ENCODE measurements around the gene BAHCC1.
A peak's percentile ranks its signal among the peaks of the same experiment; 100 is the strongest.

BAHCC1 gene

DNA sequence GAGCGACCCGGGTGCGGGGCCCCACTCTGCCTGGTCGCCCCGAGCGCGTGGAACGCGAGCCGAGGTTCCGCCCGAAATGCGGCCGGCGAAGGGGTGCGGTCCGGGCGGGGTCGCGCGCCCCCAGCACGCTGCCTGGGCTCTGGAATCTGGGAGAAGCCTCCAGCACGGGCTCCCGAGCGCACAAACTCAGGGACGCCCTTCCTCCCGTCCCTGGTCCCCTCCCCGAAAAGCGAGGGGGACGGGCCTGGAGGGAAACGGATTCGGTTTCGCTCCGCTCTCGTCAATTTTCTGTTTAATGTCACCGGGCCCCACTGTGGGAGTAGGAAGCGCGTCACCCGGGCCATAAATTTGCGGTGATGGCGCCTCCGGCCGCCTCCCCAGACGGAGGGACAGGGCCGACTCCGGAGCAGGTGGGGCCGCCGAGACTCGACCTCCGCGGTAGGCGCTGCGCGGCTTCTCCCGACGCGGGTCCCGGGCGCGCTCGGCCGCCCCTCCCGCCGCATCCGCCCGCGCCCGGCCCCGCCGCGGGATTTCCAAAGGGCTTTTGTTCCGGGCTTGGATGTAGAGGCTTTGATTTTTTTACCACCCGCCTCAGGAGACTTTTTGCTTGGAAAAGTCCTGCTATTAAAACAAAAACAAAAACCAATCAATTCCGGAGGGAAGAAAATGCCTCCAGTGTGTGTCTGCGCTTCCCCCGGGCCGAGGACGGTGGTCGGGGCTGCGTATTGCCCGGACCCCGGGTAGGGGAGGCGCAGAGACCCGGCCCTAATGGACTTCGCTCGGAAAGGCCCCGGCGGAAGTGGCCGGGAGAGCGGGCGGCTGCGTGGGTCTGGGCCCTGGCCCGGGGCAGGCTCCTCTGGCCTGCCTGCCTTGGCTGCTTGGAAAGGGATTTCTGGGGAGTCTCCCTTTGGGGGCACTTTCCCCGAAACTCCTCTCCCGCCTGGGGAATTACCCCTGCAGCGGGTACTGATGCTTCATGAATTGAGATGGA, 7.9 kb upstream of the BAHCC1 start (continued):
- TF ChIP-seq, protein P1, sequence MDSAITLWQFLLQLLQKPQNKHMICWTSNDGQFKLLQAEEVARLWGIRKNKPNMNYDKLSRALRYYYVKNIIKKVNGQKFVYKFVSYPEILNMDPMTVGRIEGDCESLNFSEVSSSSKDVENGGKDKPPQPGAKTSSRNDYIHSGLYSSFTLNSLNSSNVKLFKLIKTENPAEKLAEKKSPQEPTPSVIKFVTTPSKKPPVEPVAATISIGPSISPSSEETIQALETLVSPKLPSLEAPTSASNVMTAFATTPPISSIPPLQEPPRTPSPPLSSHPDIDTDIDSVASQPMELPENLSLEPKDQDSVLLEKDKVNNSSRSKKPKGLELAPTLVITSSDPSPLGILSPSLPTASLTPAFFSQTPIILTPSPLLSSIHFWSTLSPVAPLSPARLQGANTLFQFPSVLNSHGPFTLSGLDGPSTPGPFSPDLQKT (IDR thresholded peaks at IDR 0.05; ENCODE audit: borderline replicate concordance, low read depth, low read length), result no peak
- TF ChIP-seq SCRT2 (tag by site-specific recombination; IDR thresholded peaks at IDR 0.05) (no peak), ZBTB17 (tag by site-specific recombination; IDR thresholded peaks at IDR 0.05) (no peak), ZNF624 (tag by site-specific recombination; IDR thresholded peaks at IDR 0.05) (no peak), ZNF521 (tag by site-specific recombination; IDR thresholded peaks at IDR 0.05) (no peak), ZNF146 (tag by site-specific recombination; IDR thresholded peaks at IDR 0.05) (no peak), ZNF2 (tag by site-specific recombination; IDR thresholded peaks at IDR 0.05) (no peak), ZFP3 (tag by site-specific recombination; IDR thresholded peaks at IDR 0.05; ENCODE audit: low read depth) (no peak), ZNF311 (tag by site-specific recombination; IDR thresholded peaks at IDR 0.05; ENCODE audit: borderline replicate concordance) (no peak), ZNF112 (tag by site-specific recombination; IDR thresholded peaks at IDR 0.05) (no peak), HOXC10 (CRISPR knock-in tag; IDR thresholded peaks at IDR 0.05) (no peak), ZNF785 (tag by site-specific recombination; IDR thresholded peaks at IDR 0.05) (no peak), ZFHX2 (tag by site-specific recombination; conservative IDR thresholded peaks at IDR 0.05) (peak; percentile 83), SETDB1 (IDR thresholded peaks at IDR 0.05; ENCODE audit: insufficient read length, low read length) (no peak), HOXD13 (CRISPR knock-in tag; IDR thresholded peaks at IDR 0.05; ENCODE audit: borderline replicate concordance) (no peak), ZNF658 (tag by site-specific recombination; IDR thresholded peaks at IDR 0.05) (no peak), ZNF571 (tag by site-specific recombination; IDR thresholded peaks at IDR 0.05) (no peak), ZNF837 (tag by site-specific recombination; IDR thresholded peaks at IDR 0.05) (no peak), GFI1B (tag by site-specific recombination; IDR thresholded peaks at IDR 0.05) (no peak), ZNF16 (tag by site-specific recombination; IDR thresholded peaks at IDR 0.05; ENCODE audit: low read depth) (no peak), GLI2 (tag by site-specific recombination; IDR thresholded peaks at IDR 0.05; ENCODE audit: borderline replicate concordance, low read depth) (no peak), MEIS1 (CRISPR knock-in tag; IDR thresholded peaks at IDR 0.05; ENCODE audit: borderline replicate concordance) (no peak), ZNF335 (tag by site-specific recombination; conservative IDR thresholded peaks at IDR 0.05) (peak; percentile 44), ZNF426 (tag by site-specific recombination; IDR thresholded peaks at IDR 0.05) (no peak), ZNF114 (tag by site-specific recombination; IDR thresholded peaks at IDR 0.05) (no peak)
- TF ChIP-seq, protein P2, sequence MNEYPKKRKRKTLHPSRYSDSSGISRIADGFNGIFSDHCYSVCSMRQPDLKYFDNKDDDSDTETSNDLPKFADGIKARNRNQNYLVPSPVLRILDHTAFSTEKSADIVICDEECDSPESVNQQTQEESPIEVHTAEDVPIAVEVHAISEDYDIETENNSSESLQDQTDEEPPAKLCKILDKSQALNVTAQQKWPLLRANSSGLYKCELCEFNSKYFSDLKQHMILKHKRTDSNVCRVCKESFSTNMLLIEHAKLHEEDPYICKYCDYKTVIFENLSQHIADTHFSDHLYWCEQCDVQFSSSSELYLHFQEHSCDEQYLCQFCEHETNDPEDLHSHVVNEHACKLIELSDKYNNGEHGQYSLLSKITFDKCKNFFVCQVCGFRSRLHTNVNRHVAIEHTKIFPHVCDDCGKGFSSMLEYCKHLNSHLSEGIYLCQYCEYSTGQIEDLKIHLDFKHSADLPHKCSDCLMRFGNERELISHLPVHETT (tag by site-specific recombination; IDR thresholded peaks at IDR 0.05), result no peak
- TF ChIP-seq, protein P3, sequence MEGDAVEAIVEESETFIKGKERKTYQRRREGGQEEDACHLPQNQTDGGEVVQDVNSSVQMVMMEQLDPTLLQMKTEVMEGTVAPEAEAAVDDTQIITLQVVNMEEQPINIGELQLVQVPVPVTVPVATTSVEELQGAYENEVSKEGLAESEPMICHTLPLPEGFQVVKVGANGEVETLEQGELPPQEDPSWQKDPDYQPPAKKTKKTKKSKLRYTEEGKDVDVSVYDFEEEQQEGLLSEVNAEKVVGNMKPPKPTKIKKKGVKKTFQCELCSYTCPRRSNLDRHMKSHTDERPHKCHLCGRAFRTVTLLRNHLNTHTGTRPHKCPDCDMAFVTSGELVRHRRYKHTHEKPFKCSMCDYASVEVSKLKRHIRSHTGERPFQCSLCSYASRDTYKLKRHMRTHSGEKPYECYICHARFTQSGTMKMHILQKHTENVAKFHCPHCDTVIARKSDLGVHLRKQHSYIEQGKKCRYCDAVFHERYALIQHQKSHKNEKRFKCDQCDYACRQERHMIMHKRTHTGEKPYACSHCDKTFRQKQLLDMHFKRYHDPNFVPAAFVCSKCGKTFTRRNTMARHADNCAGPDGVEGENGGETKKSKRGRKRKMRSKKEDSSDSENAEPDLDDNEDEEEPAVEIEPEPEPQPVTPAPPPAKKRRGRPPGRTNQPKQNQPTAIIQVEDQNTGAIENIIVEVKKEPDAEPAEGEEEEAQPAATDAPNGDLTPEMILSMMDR (tag by site-specific recombination; IDR thresholded peaks at IDR 0.05), result no peak
- TF ChIP-seq, protein P4, sequence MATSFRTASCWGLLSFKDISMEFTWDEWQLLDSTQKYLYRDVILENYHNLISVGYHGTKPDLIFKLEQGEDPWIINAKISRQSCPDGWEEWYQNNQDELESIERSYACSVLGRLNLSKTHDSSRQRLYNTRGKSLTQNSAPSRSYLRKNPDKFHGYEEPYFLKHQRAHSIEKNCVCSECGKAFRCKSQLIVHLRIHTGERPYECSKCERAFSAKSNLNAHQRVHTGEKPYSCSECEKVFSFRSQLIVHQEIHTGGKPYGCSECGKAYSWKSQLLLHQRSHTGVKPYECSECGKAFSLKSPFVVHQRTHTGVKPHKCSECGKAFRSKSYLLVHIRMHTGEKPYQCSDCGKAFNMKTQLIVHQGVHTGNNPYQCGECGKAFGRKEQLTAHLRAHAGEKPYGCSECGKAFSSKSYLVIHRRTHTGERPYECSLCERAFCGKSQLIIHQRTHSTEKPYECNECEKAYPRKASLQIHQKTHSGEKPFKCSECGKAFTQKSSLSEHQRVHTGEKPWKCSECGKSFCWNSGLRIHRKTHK (tag by site-specific recombination; IDR thresholded peaks at IDR 0.05), result no peak
- TF ChIP-seq, protein P5, sequence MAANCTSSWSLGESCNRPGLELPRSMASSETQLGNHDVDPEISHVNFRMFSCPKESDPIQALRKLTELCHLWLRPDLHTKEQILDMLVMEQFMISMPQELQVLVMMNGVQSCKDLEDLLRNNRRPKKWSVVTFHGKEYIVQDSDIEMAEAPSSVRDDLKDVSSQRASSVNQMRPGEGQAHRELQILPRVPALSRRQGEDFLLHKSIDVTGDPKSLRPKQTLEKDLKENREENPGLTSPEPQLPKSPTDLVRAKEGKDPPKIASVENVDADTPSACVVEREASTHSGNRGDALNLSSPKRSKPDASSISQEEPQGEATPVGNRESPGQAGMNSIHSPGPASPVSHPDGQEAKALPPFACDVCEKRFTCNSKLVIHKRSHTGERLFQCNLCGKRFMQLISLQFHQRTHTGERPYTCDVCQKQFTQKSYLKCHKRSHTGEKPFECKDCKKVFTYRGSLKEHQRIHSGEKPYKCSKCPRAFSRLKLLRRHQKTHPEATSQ (tag by site-specific recombination; IDR thresholded peaks at IDR 0.05), result no peak
- TF ChIP-seq, protein P6, sequence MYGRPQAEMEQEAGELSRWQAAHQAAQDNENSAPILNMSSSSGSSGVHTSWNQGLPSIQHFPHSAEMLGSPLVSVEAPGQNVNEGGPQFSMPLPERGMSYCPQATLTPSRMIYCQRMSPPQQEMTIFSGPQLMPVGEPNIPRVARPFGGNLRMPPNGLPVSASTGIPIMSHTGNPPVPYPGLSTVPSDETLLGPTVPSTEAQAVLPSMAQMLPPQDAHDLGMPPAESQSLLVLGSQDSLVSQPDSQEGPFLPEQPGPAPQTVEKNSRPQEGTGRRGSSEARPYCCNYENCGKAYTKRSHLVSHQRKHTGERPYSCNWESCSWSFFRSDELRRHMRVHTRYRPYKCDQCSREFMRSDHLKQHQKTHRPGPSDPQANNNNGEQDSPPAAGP (tag by site-specific recombination; IDR thresholded peaks at IDR 0.05), result peak; percentile 90

Measured in HEK293 (cell line).